ENCODE data around the gene SKIDA1.

- no peak for TF ChIP-seq CTCF (IDR thresholded peaks at IDR 0.05)
- no peak for TF ChIP-seq POLR2A (IDR thresholded peaks at IDR 0.05)
- no peak for TF ChIP-seq EP300 (IDR thresholded peaks at IDR 0.05)
Measured at GRCh38 chr10:21528236-21529031, 3.0 kb upstream of the SKIDA1 start.

Data from stomach (tissue), 4 donors.